ENCODE results near the gene ROR1. TPM values are rescaled to one million over a fixed set of nuclear protein-coding genes. Genes with fewer than 3 reads are reported as not detected.

ROR1 gene
- total RNA-seq, 4 donors from 2014 or later = 5.1 to 7.3 (median 6.5) TPM

DNA sequence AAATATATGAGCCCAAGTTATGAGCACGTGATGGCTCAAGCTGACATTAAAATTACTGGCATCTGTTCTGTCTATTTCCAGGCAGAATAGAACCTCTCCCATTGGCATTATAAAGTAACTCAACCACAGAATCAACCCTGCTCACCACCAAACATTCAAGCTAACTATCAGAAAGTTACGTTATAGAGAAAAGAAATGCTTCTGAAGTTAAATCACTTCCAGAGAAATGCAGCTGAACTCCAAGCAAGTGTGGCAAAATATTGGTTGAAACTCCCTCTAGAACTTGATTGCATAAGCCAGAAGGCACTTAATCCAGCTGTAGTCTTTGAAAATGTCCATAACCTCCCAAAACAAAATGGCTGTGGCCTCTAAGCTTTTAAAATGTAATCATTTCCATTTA is 393.4 kb downstream of the ROR1 start:
- Histone ChIP-seq H3K4me1 (peaks cover 0 to 8% (median 4%) of the 10 kb centered on the region in 4 donors), H3K9me3 (no peaks in the 10 kb centered on the region), H3K36me3 (no peaks in the 10 kb centered on the region), H3K27ac (replicated peaks in 1 of 4) (no peak overlapping the region), H3K27me3 (no peaks in the 10 kb centered on the region), H3K4me3 (no peak overlapping the region)
- intact Hi-C loops (cut with DNase I) = no loop called here
- no peak for DNase-seq (ENCODE audit: extremely low spot score)
- WGBS = 91% methylated on average over 2 of the region's 2 CpGs
- TF ChIP-seq POLR2A (IDR thresholded peaks at IDR 0.05; ENCODE audit: low read depth) (no peak), POLR2AphosphoS5 (IDR thresholded peaks at IDR 0.05) (no peak), EP300 (IDR thresholded peaks at IDR 0.05) (no peak)
- TF ChIP-seq, protein P1, sequence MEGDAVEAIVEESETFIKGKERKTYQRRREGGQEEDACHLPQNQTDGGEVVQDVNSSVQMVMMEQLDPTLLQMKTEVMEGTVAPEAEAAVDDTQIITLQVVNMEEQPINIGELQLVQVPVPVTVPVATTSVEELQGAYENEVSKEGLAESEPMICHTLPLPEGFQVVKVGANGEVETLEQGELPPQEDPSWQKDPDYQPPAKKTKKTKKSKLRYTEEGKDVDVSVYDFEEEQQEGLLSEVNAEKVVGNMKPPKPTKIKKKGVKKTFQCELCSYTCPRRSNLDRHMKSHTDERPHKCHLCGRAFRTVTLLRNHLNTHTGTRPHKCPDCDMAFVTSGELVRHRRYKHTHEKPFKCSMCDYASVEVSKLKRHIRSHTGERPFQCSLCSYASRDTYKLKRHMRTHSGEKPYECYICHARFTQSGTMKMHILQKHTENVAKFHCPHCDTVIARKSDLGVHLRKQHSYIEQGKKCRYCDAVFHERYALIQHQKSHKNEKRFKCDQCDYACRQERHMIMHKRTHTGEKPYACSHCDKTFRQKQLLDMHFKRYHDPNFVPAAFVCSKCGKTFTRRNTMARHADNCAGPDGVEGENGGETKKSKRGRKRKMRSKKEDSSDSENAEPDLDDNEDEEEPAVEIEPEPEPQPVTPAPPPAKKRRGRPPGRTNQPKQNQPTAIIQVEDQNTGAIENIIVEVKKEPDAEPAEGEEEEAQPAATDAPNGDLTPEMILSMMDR (IDR thresholded peaks at IDR 0.05) = no peak

DNA sequence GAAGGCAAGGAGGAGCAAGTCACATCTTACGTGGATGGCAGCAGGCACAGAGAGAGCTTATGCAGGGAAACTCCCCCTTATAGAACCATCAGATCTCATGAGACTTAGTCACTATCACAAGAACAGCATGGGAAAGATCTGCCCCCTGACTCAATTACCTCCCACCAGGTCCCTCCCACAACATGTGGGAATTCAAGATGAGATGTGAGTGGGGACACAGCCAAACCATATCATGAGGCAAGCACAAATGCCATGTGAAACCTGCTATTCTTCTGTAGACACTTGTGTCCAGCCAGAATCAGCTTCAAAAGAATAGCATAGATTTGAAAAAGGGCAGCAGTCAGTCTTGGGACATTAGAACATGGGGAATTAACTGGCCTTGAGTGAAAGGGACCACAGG is 397.4 kb downstream of the ROR1 start:
- Histone ChIP-seq H3K27me3 (no peaks in the 10 kb centered on the region), H3K36me3 (no peaks in the 10 kb centered on the region), H3K4me3 (no peak overlapping the region), H3K4me1 (peaks cover 0 to 17% (median 12%) of the 10 kb centered on the region in 4 donors), H3K9me3 (no peaks in the 10 kb centered on the region), H3K27ac (replicated peaks in 1 of 4) (no peak overlapping the region)
- 88% methylated on average over 1 of the region's 1 CpG for WGBS
- TF ChIP-seq EP300 (IDR thresholded peaks at IDR 0.05) (no peak), POLR2A (IDR thresholded peaks at IDR 0.05; ENCODE audit: low read depth) (no peak), POLR2AphosphoS5 (IDR thresholded peaks at IDR 0.05) (no peak)
- TF ChIP-seq, protein P1 (IDR thresholded peaks at IDR 0.05) = no peak
- DNase-seq (ENCODE audit: extremely low spot score) = no peak
- intact Hi-C loops (cut with DNase I) = no loop called here

DNA sequence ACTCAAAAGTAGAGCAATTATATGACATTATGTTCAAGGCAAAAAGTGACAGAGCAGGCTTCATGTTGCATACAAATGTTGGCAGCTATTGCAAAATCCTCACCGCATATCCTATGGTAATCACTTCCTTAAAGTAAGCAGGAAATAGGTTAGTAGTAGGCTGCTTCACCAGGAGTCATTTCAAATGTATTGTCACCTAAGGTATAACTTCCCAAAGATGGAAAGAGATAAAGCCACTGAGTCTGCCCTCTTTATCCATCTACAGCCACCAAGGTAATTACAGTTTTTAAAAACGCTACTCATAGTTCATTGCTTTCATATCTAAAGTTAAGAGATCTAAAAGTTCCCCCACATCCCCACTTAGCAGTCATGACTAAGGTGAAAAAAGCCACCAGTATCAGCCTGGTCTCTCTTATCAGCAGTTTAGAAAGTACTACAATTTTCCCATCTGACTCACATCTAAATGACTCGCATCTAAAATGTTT is 398.0 kb downstream of the ROR1 start:
- no peaks in the 10 kb centered on the region for H3K27me3 ChIP-seq
- H3K4me1 ChIP-seq = peaks cover 0 to 17% (median 12%) of the 10 kb centered on the region in 4 donors
- 52% methylated on average over 3 of the region's 3 CpGs for WGBS
- H3K27ac ChIP-seq (replicated peaks in 1 of 4) = no peak overlapping the region
- no peak overlapping the region for H3K4me3 ChIP-seq
- no peak for DNase-seq (ENCODE audit: extremely low spot score)
- H3K36me3 ChIP-seq = peaks cover 0 to 2% (median 0%) of the 10 kb centered on the region in 4 donors
- intact Hi-C loops (cut with DNase I) = no loop called here
- TF ChIP-seq POLR2A (IDR thresholded peaks at IDR 0.05; ENCODE audit: low read depth) = no peak
- no peak for TF ChIP-seq EP300 (IDR thresholded peaks at IDR 0.05)
- TF ChIP-seq POLR2AphosphoS5 (IDR thresholded peaks at IDR 0.05) = no peak
- TF ChIP-seq, protein P1 (IDR thresholded peaks at IDR 0.05) = no peak
- H3K9me3 ChIP-seq = no peaks in the 10 kb centered on the region

DNA sequence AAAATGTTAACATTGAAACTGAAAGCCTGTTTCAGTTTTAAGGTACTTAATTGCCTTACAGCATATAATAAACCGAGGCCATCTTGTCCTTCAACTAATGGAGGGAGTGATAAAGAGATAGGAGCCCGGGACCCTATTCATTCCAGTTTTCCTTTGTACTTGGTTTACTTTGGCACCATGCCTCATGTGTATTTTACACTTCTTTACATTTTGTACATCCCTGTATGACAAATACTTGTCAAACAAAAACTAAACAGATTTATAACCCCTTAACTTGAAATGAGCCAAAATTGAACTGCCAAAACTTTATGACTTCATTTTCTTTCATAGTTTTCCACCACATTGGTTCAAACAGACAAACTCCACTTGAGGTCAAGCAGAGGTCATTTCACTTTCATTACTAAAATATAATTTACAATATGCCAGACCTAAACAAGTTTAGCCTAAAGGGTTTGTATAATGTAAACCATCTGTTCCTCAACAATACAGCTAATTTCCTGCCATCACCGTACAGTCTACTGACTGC is 398.7 kb downstream of the ROR1 start:
- TF ChIP-seq, protein P1 (IDR thresholded peaks at IDR 0.05) = no peak
- TF ChIP-seq POLR2A (IDR thresholded peaks at IDR 0.05; ENCODE audit: low read depth) = no peak
- TF ChIP-seq EP300 (IDR thresholded peaks at IDR 0.05) = no peak
- no peak for TF ChIP-seq POLR2AphosphoS5 (IDR thresholded peaks at IDR 0.05)

More for the DNA sequence above, 398.7 kb downstream of the ROR1 start:
- Histone ChIP-seq H3K9me3 (no peaks in the 10 kb centered on the region), H3K27me3 (no peaks in the 10 kb centered on the region), H3K4me3 (no peak overlapping the region), H3K27ac (replicated peaks in 1 of 4) (no peak overlapping the region), H3K36me3 (peaks cover 0 to 8% (median 0%) of the 10 kb centered on the region in 4 donors), H3K4me1 (peaks cover 0 to 17% (median 12%) of the 10 kb centered on the region in 4 donors)
- intact Hi-C loops (cut with DNase I) = no loop called here
- WGBS = 19% methylated on average over 3 of the region's 3 CpGs
- no peak for DNase-seq (ENCODE audit: extremely low spot score)
